Measurements from ENCODE around the gene WDFY4.

The WDFY4 gene

DNA sequence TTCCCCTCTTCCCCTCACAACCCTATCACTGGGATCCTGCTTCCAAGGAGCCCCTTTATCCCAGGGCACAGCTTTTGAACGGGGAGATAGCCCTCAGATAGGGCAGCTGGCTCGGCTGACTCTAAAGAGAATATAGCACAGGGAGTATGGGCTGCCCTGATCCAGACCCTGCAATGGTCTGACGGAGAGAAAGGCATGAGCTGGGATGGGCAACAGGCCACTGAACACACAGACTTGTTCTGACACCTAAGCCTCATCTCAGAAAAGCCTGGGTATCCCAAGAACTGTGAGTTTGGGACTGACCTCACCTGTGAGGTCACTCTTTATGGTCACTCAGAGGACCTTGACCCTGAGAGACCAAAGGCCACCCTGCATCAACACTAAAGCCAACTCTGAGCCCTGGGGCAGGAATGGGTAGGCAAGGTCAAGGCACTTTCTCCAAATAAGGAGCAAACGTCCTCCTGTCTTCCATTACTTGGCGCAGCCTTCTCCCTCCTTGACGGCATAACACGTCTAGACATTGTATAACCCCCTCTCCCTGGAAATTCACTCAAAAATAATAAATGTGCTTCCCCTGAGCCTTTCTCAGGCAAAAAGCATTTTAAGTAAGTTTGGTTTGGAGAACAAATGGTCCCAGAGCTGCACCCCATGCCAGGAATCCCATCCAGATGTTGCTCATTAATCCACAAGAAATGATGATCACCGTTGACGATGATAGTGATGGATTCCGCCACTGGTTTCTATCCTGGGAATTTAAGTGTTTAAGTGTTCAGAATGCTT is 263.2 kb downstream of the WDFY4 start:
- Histone ChIP-seq H3K4me3 (ENCODE audit: low read depth in 1 of 5, low read length in 5 of 5) (no peak overlapping the region), H3K9me3 (ENCODE audit: control insufficient read depth in 5 of 5, low read length in 5 of 5) (no peaks in the 10 kb centered on the region), H3K4me1 (ENCODE audit: control insufficient read depth in 5 of 5, insufficient read depth in 5 of 5, low read length in 5 of 5) (peaks cover 0 to 4% (median 2%) of the 10 kb centered on the region in 5 donors), H3K27me3 (ENCODE audit: control insufficient read depth in 5 of 5, insufficient read depth in 4 of 5, low read length in 5 of 5) (peaks cover 0 to 2% (median 0%) of the 10 kb centered on the region in 5 donors), H3K9ac (ENCODE audit: low read length in 5 of 5) (no peak overlapping the region), H3K36me3 (ENCODE audit: control insufficient read depth in 5 of 5, insufficient read depth in 5 of 5, low read length in 5 of 5) (peaks cover 0 to 14% (median 0%) of the 10 kb centered on the region in 5 donors), H3K27ac (ENCODE audit: low read depth, low read length) (no peak overlapping the region)

GRCh38 chr10:48948470-48949037 is 263.9 kb downstream of the WDFY4 start:
- Histone ChIP-seq H3K27ac (ENCODE audit: low read depth, low read length) (no peak overlapping the region), H3K9ac (ENCODE audit: low read length in 5 of 5) (no peak overlapping the region), H3K36me3 (ENCODE audit: control insufficient read depth in 5 of 5, insufficient read depth in 5 of 5, low read length in 5 of 5) (peaks cover 0 to 14% (median 0%) of the 10 kb centered on the region in 5 donors), H3K27me3 (ENCODE audit: control insufficient read depth in 5 of 5, insufficient read depth in 4 of 5, low read length in 5 of 5) (peaks cover 0 to 2% (median 0%) of the 10 kb centered on the region in 5 donors), H3K4me1 (ENCODE audit: control insufficient read depth in 5 of 5, insufficient read depth in 5 of 5, low read length in 5 of 5) (peaks cover 0 to 4% (median 2%) of the 10 kb centered on the region in 5 donors), H3K4me3 (ENCODE audit: low read depth in 1 of 5, low read length in 5 of 5) (no peak overlapping the region), H3K9me3 (ENCODE audit: control insufficient read depth in 5 of 5, low read length in 5 of 5) (no peaks in the 10 kb centered on the region)

GRCh38 chr10:48951707-48952106 is 267.0 kb downstream of the WDFY4 start:
- no peaks in the 10 kb centered on the region for H3K9me3 ChIP-seq (ENCODE audit: control insufficient read depth in 5 of 5, low read length in 5 of 5)
- no peak overlapping the region for H3K4me3 ChIP-seq (ENCODE audit: low read depth in 1 of 5, low read length in 5 of 5)
- H3K27ac ChIP-seq (ENCODE audit: low read depth, low read length), result no peak overlapping the region
- H3K27me3 ChIP-seq (ENCODE audit: control insufficient read depth in 5 of 5, insufficient read depth in 4 of 5, low read length in 5 of 5), result peaks cover 0 to 2% (median 0%) of the 10 kb centered on the region in 5 donors
- peaks cover 0 to 18% (median 0%) of the 10 kb centered on the region in 5 donors for H3K36me3 ChIP-seq (ENCODE audit: control insufficient read depth in 5 of 5, insufficient read depth in 5 of 5, low read length in 5 of 5)
- H3K9ac ChIP-seq (ENCODE audit: low read length in 5 of 5), result no peak overlapping the region
- H3K4me1 ChIP-seq (ENCODE audit: control insufficient read depth in 5 of 5, insufficient read depth in 5 of 5, low read length in 5 of 5), result peaks cover 0 to 4% (median 2%) of the 10 kb centered on the region in 5 donors

GRCh38 chr10:48957361-48958151 is 272.9 kb downstream of the WDFY4 start:
- Histone ChIP-seq H3K4me1 (ENCODE audit: control insufficient read depth in 5 of 5, insufficient read depth in 5 of 5, low read length in 5 of 5) (no peaks in the 10 kb centered on the region), H3K36me3 (ENCODE audit: control insufficient read depth in 5 of 5, insufficient read depth in 5 of 5, low read length in 5 of 5) (peaks cover 0 to 16% (median 0%) of the 10 kb centered on the region in 5 donors), H3K9ac (ENCODE audit: low read length in 5 of 5) (no peak overlapping the region), H3K4me3 (ENCODE audit: low read depth in 1 of 5, low read length in 5 of 5) (no peak overlapping the region), H3K27me3 (ENCODE audit: control insufficient read depth in 5 of 5, insufficient read depth in 4 of 5, low read length in 5 of 5) (no peaks in the 10 kb centered on the region), H3K9me3 (ENCODE audit: control insufficient read depth in 5 of 5, low read length in 5 of 5) (peaks cover 0 to 2% (median 0%) of the 10 kb centered on the region in 5 donors), H3K27ac (ENCODE audit: low read depth, low read length) (no peak overlapping the region)

DNA sequence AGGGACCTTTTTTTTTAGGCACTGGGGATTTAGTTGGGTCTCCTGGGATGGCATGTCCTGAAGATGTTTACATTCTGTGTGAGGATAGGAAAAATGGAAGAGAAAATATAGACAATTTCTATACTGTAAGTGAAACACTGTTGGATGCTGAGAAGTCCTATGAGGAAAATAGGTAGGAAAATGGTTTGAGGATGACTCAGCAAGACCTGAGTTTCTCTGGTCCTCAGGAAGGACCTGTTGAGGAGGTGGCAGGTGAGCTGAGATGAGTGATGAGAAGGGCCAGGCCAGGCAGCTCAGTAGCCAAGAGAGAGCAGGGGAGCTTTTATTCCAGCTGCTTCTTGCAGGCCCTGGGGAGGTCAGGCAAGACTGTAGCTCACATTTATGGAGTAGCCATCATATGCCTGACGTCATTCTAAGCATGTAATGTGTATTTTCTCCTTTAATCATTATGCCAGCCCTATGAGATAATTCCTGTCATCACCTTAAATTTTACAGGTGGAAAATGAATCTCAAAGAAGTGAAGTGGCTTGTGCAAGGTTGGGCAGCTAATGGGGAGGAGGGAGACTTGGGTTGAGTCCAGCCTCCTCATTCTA is 274.0 kb downstream of the WDFY4 start:
- Histone ChIP-seq H3K4me1 (ENCODE audit: control insufficient read depth in 5 of 5, insufficient read depth in 5 of 5, low read length in 5 of 5) (no peaks in the 10 kb centered on the region), H3K9ac (ENCODE audit: low read length in 5 of 5) (no peak overlapping the region), H3K4me3 (ENCODE audit: low read depth in 1 of 5, low read length in 5 of 5) (no peak overlapping the region), H3K9me3 (ENCODE audit: control insufficient read depth in 5 of 5, low read length in 5 of 5) (peaks cover 0 to 2% (median 0%) of the 10 kb centered on the region in 5 donors), H3K27ac (ENCODE audit: low read depth, low read length) (no peak overlapping the region), H3K36me3 (ENCODE audit: control insufficient read depth in 5 of 5, insufficient read depth in 5 of 5, low read length in 5 of 5) (peaks cover 0 to 16% (median 0%) of the 10 kb centered on the region in 5 donors), H3K27me3 (ENCODE audit: control insufficient read depth in 5 of 5, insufficient read depth in 4 of 5, low read length in 5 of 5) (no peaks in the 10 kb centered on the region)

- peaks cover 0 to 3% (median 0%) of the 10 kb centered on the region in 5 donors for H3K27me3 ChIP-seq (ENCODE audit: control insufficient read depth in 5 of 5, insufficient read depth in 4 of 5, low read length in 5 of 5)
- H3K36me3 ChIP-seq (ENCODE audit: control insufficient read depth in 5 of 5, insufficient read depth in 5 of 5, low read length in 5 of 5), result peaks cover 0 to 13% (median 0%) of the 10 kb centered on the region in 5 donors
- peaks cover 0 to 2% (median 0%) of the 10 kb centered on the region in 5 donors for H3K9me3 ChIP-seq (ENCODE audit: control insufficient read depth in 5 of 5, low read length in 5 of 5)
- no peak overlapping the region for H3K9ac ChIP-seq (ENCODE audit: low read length in 5 of 5)
- H3K4me1 ChIP-seq (ENCODE audit: control insufficient read depth in 5 of 5, insufficient read depth in 5 of 5, low read length in 5 of 5), result no peaks in the 10 kb centered on the region
- no peak overlapping the region for H3K27ac ChIP-seq (ENCODE audit: low read depth, low read length)
- H3K4me3 ChIP-seq (ENCODE audit: low read depth in 1 of 5, low read length in 5 of 5), result no peak overlapping the region
These were observed 279.4 kb downstream of the WDFY4 start for GRCh38 chr10:48964038-48964437.

GRCh38 chr10:48965460-48965859 is 280.8 kb downstream of the WDFY4 start:
- Histone ChIP-seq H3K27ac (ENCODE audit: low read depth, low read length) (no peak overlapping the region), H3K9me3 (ENCODE audit: control insufficient read depth in 5 of 5, low read length in 5 of 5) (peaks cover 0 to 2% (median 0%) of the 10 kb centered on the region in 5 donors), H3K9ac (ENCODE audit: low read length in 5 of 5) (no peak overlapping the region), H3K27me3 (ENCODE audit: control insufficient read depth in 5 of 5, insufficient read depth in 4 of 5, low read length in 5 of 5) (peaks cover 0 to 3% (median 0%) of the 10 kb centered on the region in 5 donors), H3K4me1 (ENCODE audit: control insufficient read depth in 5 of 5, insufficient read depth in 5 of 5, low read length in 5 of 5) (no peaks in the 10 kb centered on the region), H3K4me3 (ENCODE audit: low read depth in 1 of 5, low read length in 5 of 5) (no peak overlapping the region), H3K36me3 (ENCODE audit: control insufficient read depth in 5 of 5, insufficient read depth in 5 of 5, low read length in 5 of 5) (peaks cover 0 to 13% (median 0%) of the 10 kb centered on the region in 5 donors)

GRCh38 chr10:48968036-48968435 is 283.4 kb downstream of the WDFY4 start:
- H3K27me3 ChIP-seq (ENCODE audit: control insufficient read depth in 5 of 5, insufficient read depth in 4 of 5, low read length in 5 of 5), result peaks cover 0 to 3% (median 0%) of the 10 kb centered on the region in 5 donors
- no peaks in the 10 kb centered on the region for H3K9me3 ChIP-seq (ENCODE audit: control insufficient read depth in 5 of 5, low read length in 5 of 5)
- no peak overlapping the region for H3K27ac ChIP-seq (ENCODE audit: low read depth, low read length)
- no peaks in the 10 kb centered on the region for H3K4me1 ChIP-seq (ENCODE audit: control insufficient read depth in 5 of 5, insufficient read depth in 5 of 5, low read length in 5 of 5)
- H3K36me3 ChIP-seq (ENCODE audit: control insufficient read depth in 5 of 5, insufficient read depth in 5 of 5, low read length in 5 of 5), result peaks cover 0 to 20% (median 0%) of the 10 kb centered on the region in 5 donors
- no peak overlapping the region for H3K4me3 ChIP-seq (ENCODE audit: low read depth in 1 of 5, low read length in 5 of 5)
- H3K9ac ChIP-seq (ENCODE audit: low read length in 5 of 5), result no peak overlapping the region

DNA sequence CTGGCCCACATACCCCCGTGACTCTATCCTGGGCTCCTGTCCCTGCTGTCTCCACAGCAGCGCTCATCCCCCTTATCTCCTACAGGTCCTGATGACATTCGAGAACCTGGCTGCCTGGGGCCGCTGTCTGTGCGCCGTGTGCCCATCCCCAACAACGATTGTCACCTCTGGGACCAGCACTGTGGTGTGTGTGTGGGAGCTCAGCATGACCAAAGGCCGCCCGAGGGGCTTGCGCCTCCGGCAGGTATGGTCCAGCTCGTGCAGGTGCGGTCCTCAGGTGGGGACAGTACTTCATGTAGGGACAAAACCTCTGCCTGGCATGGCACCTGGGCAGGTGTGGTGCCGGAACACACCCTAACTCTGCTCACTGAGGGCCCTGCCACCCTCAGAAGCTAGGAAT is 285.4 kb downstream of the WDFY4 start:
- Histone ChIP-seq H3K9ac (ENCODE audit: low read length in 5 of 5) (no peak overlapping the region), H3K27ac (ENCODE audit: low read depth, low read length) (no peak overlapping the region), H3K4me3 (ENCODE audit: low read depth in 1 of 5, low read length in 5 of 5) (no peak overlapping the region), H3K9me3 (ENCODE audit: control insufficient read depth in 5 of 5, low read length in 5 of 5) (no peaks in the 10 kb centered on the region), H3K36me3 (ENCODE audit: control insufficient read depth in 5 of 5, insufficient read depth in 5 of 5, low read length in 5 of 5) (peaks cover 0 to 23% (median 0%) of the 10 kb centered on the region in 5 donors), H3K4me1 (ENCODE audit: control insufficient read depth in 5 of 5, insufficient read depth in 5 of 5, low read length in 5 of 5) (no peaks in the 10 kb centered on the region), H3K27me3 (ENCODE audit: control insufficient read depth in 5 of 5, insufficient read depth in 4 of 5, low read length in 5 of 5) (peaks cover 0 to 3% (median 2%) of the 10 kb centered on the region in 5 donors)
